ENCODE results near the gene SH2B2.

- TF ChIP-seq CTCF (conservative IDR thresholded peaks at IDR 0.05 in 1 of 2, IDR thresholded peaks at IDR 0.05 in 1 of 2; ENCODE audit: low read depth in 1 of 2, low read length in 2 of 2) (no peak), EZH2 (IDR thresholded peaks at IDR 0.05; ENCODE audit: low read length, missing control alignments) (no peak)
Observed at GRCh38 chr7:102317231-102318059, 30.8 kb downstream of the SH2B2 start.

All from fibroblast of lung (primary cell).